Measurements from ENCODE around the gene SYCP2L. TPM values are rescaled to one million over a fixed set of nuclear protein-coding genes. Genes with fewer than 3 reads are reported as not detected.

SYCP2L gene
- total and polyA plus RNA-seq, 2 experiments from 2014 or later, result 10.5 to 11.0 TPM

GRCh38 chr6:10857259-10857658, 29.6 kb upstream of the SYCP2L start:
- peaks cover 3% of the 10 kb centered on the region; the same call in 2 of the 3 replicates for H3K4me1 Mint-ChIP-seq
- Histone ChIP-seq H3K27ac (ENCODE audit: low read depth) (no peak overlapping the region), H3K4me1 (ENCODE audit: insufficient read depth) (no peaks in the 10 kb centered on the region), H3K79me2 (replicated peaks; ENCODE audit: insufficient read depth) (no peaks in the 10 kb centered on the region), H2AFZ (no peak overlapping the region), H3K36me3 (ENCODE audit: insufficient read depth) (no peaks in the 10 kb centered on the region; the same call in 1 of the 2 replicates), H3K4me2 (no peak overlapping the region), H3K4me3 (no peak overlapping the region), H3F3A (replicated peaks; ENCODE audit: low read depth) (no peaks in the 10 kb centered on the region), H3K9me2 (ENCODE audit: insufficient read depth) (no peaks in the 10 kb centered on the region), H3K27me3 (ENCODE audit: insufficient read depth) (no peaks in the 10 kb centered on the region), H4K20me1 (replicated peaks; ENCODE audit: insufficient read depth) (no peaks in the 10 kb centered on the region)
- peaks cover 19% of the 10 kb centered on the region for H3K9me3 Mint-ChIP-seq
- H3K27me3 Mint-ChIP-seq (ENCODE audit: insufficient read depth, low read depth, poor library complexity), result peaks cover 3% of the 10 kb centered on the region
- TF ChIP-seq EZH2phosphoT487 (IDR thresholded peaks at IDR 0.05; ENCODE audit: unreplicated experiment) (no peak), ETS1 (IDR thresholded peaks at IDR 0.05) (no peak), REST (IDR thresholded peaks at IDR 0.05; ENCODE audit: unreplicated experiment) (no peak), POLR2AphosphoS5 (IDR thresholded peaks at IDR 0.05; ENCODE audit: low read depth) (no peak), EZH2 (IDR thresholded peaks at IDR 0.05; ENCODE audit: low read depth, unreplicated experiment) (no peak), CTCF (conservative IDR thresholded peaks at IDR 0.05; ENCODE audit: low read depth in 2 of 2) (no peak), ZNF462 (CRISPR knock-in tag; IDR thresholded peaks at IDR 0.05) (no peak), STAT1 (IDR thresholded peaks at IDR 0.05; ENCODE audit: unreplicated experiment) (no peak), CREB1 (CRISPR knock-in tag; IDR thresholded peaks at IDR 0.05; ENCODE audit: low read depth) (no peak), NANOG (IDR thresholded peaks at IDR 0.05; ENCODE audit: borderline replicate concordance) (no peak), ZNF331 (CRISPR knock-in tag; IDR thresholded peaks at IDR 0.05; ENCODE audit: low read depth) (no peak), ZNF114 (CRISPR knock-in tag; IDR thresholded peaks at IDR 0.05) (no peak), JUNB (IDR thresholded peaks at IDR 0.05; ENCODE audit: unreplicated experiment) (no peak)
- H3K27ac Mint-ChIP-seq, result no peak overlapping the region
- ATAC-seq, result no peak
- peaks cover 7% of the 10 kb centered on the region; the same call in 1 of the 3 replicates for H3K36me3 Mint-ChIP-seq (ENCODE audit: low read depth)
- DNase-seq (ENCODE audit: low spot score), result no peak
- H3K4me3 Mint-ChIP-seq, result no peak overlapping the region
